SK-N-SH treated with all-trans-retinoic acid at 6 μM for 48 hours (cell line): ENCODE results near the gene RPTN.

ENCODE experiments used
- ATAC-seq: fragments of 200-7000 bp; cut with Tn5 transposase; 3 replicates; pipeline ENCODE4 v1.9.1; 2020; ENCODE audit warnings: mild to moderate bottlenecking, moderate library complexity
- ARNTL ChIP-seq: fragments of 450-650 bp; formaldehyde crosslinking; IDR thresholded peaks from 2 replicates; pipeline ENCODE4 v1.5.0; 2020; ENCODE audit warnings: low read depth, mild to moderate bottlenecking, moderate library complexity, borderline replicate concordance
- BACH2 ChIP-seq: fragments of 250-450 bp; sonication (Bioruptor Pico); IDR thresholded peaks from 2 replicates; pipeline ENCODE4 v1.9.0; 2021; ENCODE audit warnings: mild to moderate bottlenecking, borderline replicate concordance
- CREB5 ChIP-seq: fragments of 250-450 bp; sonication (Bioruptor Pico); IDR thresholded peaks from 2 replicates; pipeline ENCODE4 v1.5.1; 2020; ENCODE audit warnings: low read depth, mild to moderate bottlenecking, moderate library complexity
- CSDC2 ChIP-seq: fragments of 250-450 bp; sonication (Bioruptor Pico); IDR thresholded peaks from 2 replicates; pipeline ENCODE4 v1.5.0; 2020; ENCODE audit warnings: mild to moderate bottlenecking, moderate library complexity
- CSRNP3 ChIP-seq: fragments of 250-450 bp; sonication (Bioruptor Pico); IDR thresholded peaks from 2 replicates; pipeline ENCODE4 v1.5.1; 2021; ENCODE audit warnings: mild to moderate bottlenecking, moderate library complexity
- ESRRG ChIP-seq: fragments of 250-450 bp; sonication (Bioruptor Pico); IDR thresholded peaks from 2 replicates; pipeline ENCODE4 v1.6.1; 2021; ENCODE audit warnings: mild to moderate bottlenecking
- GLIS3 ChIP-seq: fragments of 250-450 bp; sonication (Bioruptor Pico); IDR thresholded peaks from 2 replicates; pipeline ENCODE4 v1.5.0; 2020; ENCODE audit warnings: mild to moderate bottlenecking, moderate library complexity
- ISL1 ChIP-seq: fragments of 250-450 bp; sonication (Bioruptor Pico); IDR thresholded peaks from 2 replicates; pipeline ENCODE4 v2.1.2; 2022; ENCODE audit warnings: mild to moderate bottlenecking, moderate library complexity
- OSR1 ChIP-seq: fragments of 250-450 bp; sonication (Bioruptor Pico); IDR thresholded peaks from 2 replicates; pipeline ENCODE4 v1.8.0; 2022; ENCODE audit warnings: moderate library complexity, mild to moderate bottlenecking, inconsistent platforms
- PATZ1 ChIP-seq: fragments of 250-450 bp; sonication (Bioruptor Pico); IDR thresholded peaks from 2 replicates; pipeline ENCODE4 v1.8.0; 2020; ENCODE audit warnings: mild to moderate bottlenecking, moderate library complexity, borderline replicate concordance
- POU6F1 ChIP-seq: fragments of 250-450 bp; sonication (Bioruptor Pico); IDR thresholded peaks from 2 replicates; pipeline ENCODE4 v1.8.0; 2021; ENCODE audit warnings: low read depth, mild to moderate bottlenecking, moderate library complexity, borderline replicate concordance
- PPARA ChIP-seq: fragments of 250-450 bp; sonication (Bioruptor Pico); IDR thresholded peaks from 2 replicates; pipeline ENCODE4 v1.5.0; 2020; ENCODE audit warnings: mild to moderate bottlenecking, borderline replicate concordance
- RARB ChIP-seq: fragments of 250-450 bp; sonication (Bioruptor Pico); IDR thresholded peaks from 2 replicates; pipeline ENCODE4 v1.8.0; 2021; ENCODE audit warnings: mild to moderate bottlenecking, moderate library complexity
- TCF4 ChIP-seq: fragments of 250-450 bp; sonication (Bioruptor Pico); IDR thresholded peaks from 2 replicates; pipeline ENCODE4 v1.8.0; 2021; ENCODE audit warnings: mild to moderate bottlenecking, moderate library complexity, borderline replicate concordance
- TOX ChIP-seq: fragments of 250-450 bp; sonication (Bioruptor Pico); IDR thresholded peaks from 2 replicates; pipeline ENCODE4 v1.8.0; 2021; ENCODE audit warnings: mild to moderate bottlenecking, moderate library complexity, borderline replicate concordance
- ZC3H10 ChIP-seq: fragments of 250-450 bp; sonication (Bioruptor Pico); IDR thresholded peaks from 2 replicates; pipeline ENCODE4 v1.5.1; 2021; ENCODE audit warnings: mild to moderate bottlenecking, moderate library complexity
- ZFP3 ChIP-seq: fragments of 250-450 bp; sonication (Bioruptor Pico); IDR thresholded peaks from 2 replicates; pipeline ENCODE4 v1.5.0; 2020; ENCODE audit warnings: mild to moderate bottlenecking, moderate library complexity
- ZFP30 ChIP-seq: fragments of 450-650 bp; formaldehyde crosslinking; IDR thresholded peaks from 2 replicates; pipeline ENCODE4 v1.5.0; 2022; ENCODE audit warnings: mild to moderate bottlenecking, moderate library complexity
- ZNF565 ChIP-seq: fragments of 450-650 bp; formaldehyde crosslinking; conservative IDR thresholded peaks from 2 replicates; pipeline ENCODE4 v1.5.0; 2020; ENCODE audit warnings: low read depth, mild to moderate bottlenecking, moderate library complexity
- ZNF70 ChIP-seq: fragments of 450-650 bp; formaldehyde crosslinking; IDR thresholded peaks from 2 replicates; pipeline ENCODE4 v1.5.0; 2020; ENCODE audit warnings: mild to moderate bottlenecking, moderate library complexity
- ZNF8 ChIP-seq: fragments of 450-650 bp; formaldehyde crosslinking; IDR thresholded peaks from 2 replicates; pipeline ENCODE4 v1.5.0; 2020; ENCODE audit warnings: mild to moderate bottlenecking, moderate library complexity

The RPTN gene

GRCh38 chr1:152143150-152143887 lies 15.7 kb downstream of the RPTN start:
- TF ChIP-seq OSR1 (CRISPR knock-in tag) (no peak), CREB5 (CRISPR knock-in tag) (no peak), GLIS3 (CRISPR knock-in tag) (no peak), CSDC2 (CRISPR knock-in tag) (no peak), RARB (CRISPR knock-in tag) (no peak), ZNF8 (CRISPR knock-in tag) (no peak), ESRRG (CRISPR knock-in tag) (no peak), CSRNP3 (no peak), PPARA (CRISPR knock-in tag) (no peak), ZNF565 (no peak), TCF4 (CRISPR knock-in tag) (no peak), TOX (CRISPR knock-in tag) (no peak), ARNTL (CRISPR knock-in tag) (no peak), ISL1 (no peak), ZFP3 (CRISPR knock-in tag) (no peak), ZFP30 (CRISPR knock-in tag) (no peak), PATZ1 (CRISPR knock-in tag) (no peak)
- no peak for ATAC-seq

GRCh38 chr1:152141971-152142584 lies 16.9 kb downstream of the RPTN start:
- ATAC-seq: peak; percentile 99

More at GRCh38 chr1:152141971-152142584, 16.9 kb downstream of the RPTN start:
- TF ChIP-seq POU6F1 (CRISPR knock-in tag) (no peak), PATZ1 (CRISPR knock-in tag) (no peak), ZNF8 (CRISPR knock-in tag) (no peak), ARNTL (CRISPR knock-in tag) (no peak), ZNF565 (no peak), GLIS3 (CRISPR knock-in tag) (no peak), ISL1 (no peak), CSRNP3 (no peak), TCF4 (CRISPR knock-in tag) (no peak), ZC3H10 (CRISPR knock-in tag) (no peak), ZNF70 (CRISPR knock-in tag) (no peak), BACH2 (no peak), CREB5 (CRISPR knock-in tag) (no peak), RARB (CRISPR knock-in tag) (no peak)
